Measurements from ENCODE around the gene RAB11FIP4.

DNA sequence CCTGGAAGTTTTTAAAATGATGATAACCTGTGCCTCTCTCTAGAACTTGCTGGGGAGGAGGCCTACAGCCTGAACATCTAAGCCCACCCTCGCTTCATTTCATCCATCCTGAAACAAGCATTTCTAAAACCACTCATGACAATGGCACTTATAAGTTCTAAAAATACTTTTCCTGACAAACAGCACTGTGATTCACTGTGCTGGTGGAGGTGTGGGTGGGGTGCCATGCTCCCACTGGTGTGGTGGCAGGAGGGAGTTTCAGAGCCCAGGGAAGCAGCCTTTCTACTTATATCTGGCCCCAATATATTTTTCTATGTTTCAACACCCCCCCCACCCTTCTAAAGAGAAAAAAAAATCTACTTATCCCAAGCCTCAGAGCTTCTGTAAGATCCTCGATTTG is 52.6 kb downstream of the RAB11FIP4 start:
- TF ChIP-seq, protein P1, sequence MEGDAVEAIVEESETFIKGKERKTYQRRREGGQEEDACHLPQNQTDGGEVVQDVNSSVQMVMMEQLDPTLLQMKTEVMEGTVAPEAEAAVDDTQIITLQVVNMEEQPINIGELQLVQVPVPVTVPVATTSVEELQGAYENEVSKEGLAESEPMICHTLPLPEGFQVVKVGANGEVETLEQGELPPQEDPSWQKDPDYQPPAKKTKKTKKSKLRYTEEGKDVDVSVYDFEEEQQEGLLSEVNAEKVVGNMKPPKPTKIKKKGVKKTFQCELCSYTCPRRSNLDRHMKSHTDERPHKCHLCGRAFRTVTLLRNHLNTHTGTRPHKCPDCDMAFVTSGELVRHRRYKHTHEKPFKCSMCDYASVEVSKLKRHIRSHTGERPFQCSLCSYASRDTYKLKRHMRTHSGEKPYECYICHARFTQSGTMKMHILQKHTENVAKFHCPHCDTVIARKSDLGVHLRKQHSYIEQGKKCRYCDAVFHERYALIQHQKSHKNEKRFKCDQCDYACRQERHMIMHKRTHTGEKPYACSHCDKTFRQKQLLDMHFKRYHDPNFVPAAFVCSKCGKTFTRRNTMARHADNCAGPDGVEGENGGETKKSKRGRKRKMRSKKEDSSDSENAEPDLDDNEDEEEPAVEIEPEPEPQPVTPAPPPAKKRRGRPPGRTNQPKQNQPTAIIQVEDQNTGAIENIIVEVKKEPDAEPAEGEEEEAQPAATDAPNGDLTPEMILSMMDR (IDR thresholded peaks at IDR 0.05), result no peak
- no peak for TF ChIP-seq POLR2A (IDR thresholded peaks at IDR 0.05)
